Dendritic cell treated with granulocyte-macrophage colony-stimulating factor and Interleukin-4, amounts not matched to agents 40 ng/mL and 50 ng/mL, for 4 days (primary cell): ENCODE measurements around the gene EIF2AK3.

Experiments used
- H3K27ac Mint-ChIP-seq: one replicate; pipeline ENCODE4 v1.8.0; 2022; ENCODE audit warnings: mild to moderate bottlenecking, mixed read lengths
- H3K27me3 Mint-ChIP-seq: one replicate; pipeline ENCODE4 v1.8.0; 2022; ENCODE audit warnings: mild to moderate bottlenecking, mixed read lengths
- H3K36me3 Mint-ChIP-seq: one replicate; pipeline ENCODE4 v1.8.0; 2022; ENCODE audit warnings: low read depth, mixed read lengths
- H3K4me1 Mint-ChIP-seq: one replicate; pipeline ENCODE4 v1.8.0; 2022; ENCODE audit warnings: low read depth, mixed read lengths
- H3K4me3 Mint-ChIP-seq: one replicate; pipeline ENCODE4 v1.8.0; 2022; ENCODE audit warnings: mild to moderate bottlenecking, moderate library complexity, mixed read lengths
- H3K9me3 Mint-ChIP-seq: one replicate; pipeline ENCODE4 v1.8.0; 2022; ENCODE audit warnings: mixed read lengths
- intact Hi-C: fragments of 100-400 bp; cut with micrococcal nuclease; formaldehyde crosslinking; loops from one replicate; pipeline ENCODE4 v1.15.0; 2022

Gene EIF2AK3

DNA sequence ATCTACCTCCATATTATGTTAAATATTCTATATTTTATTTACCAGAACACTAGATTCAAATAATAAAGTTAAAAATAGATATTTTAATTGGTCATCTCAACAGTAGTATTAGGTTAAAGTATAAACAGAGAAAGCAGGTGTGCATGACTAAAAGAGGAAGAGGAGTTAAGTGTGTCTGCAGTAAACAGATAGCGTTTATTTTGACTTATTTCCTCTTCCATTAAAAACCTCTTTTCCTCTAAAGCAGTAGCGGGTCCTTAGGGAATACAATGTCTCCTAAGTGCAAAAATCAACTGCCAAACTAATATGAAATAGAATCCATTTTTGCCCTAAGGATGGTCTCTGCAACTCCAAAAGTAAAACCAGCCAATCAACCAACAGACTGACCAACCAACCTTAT lies 27.7 kb downstream of the EIF2AK3 start:
- Mint-ChIP-seq H3K4me1 (peaks cover 39% of the 10 kb centered on the region), H3K9me3 (no peaks in the 10 kb centered on the region), H3K4me3 (no peak overlapping the region), H3K27ac (no peak overlapping the region), H3K27me3 (no peaks in the 10 kb centered on the region), H3K36me3 (peaks cover 6% of the 10 kb centered on the region)
- intact Hi-C loops = no loop called here

DNA sequence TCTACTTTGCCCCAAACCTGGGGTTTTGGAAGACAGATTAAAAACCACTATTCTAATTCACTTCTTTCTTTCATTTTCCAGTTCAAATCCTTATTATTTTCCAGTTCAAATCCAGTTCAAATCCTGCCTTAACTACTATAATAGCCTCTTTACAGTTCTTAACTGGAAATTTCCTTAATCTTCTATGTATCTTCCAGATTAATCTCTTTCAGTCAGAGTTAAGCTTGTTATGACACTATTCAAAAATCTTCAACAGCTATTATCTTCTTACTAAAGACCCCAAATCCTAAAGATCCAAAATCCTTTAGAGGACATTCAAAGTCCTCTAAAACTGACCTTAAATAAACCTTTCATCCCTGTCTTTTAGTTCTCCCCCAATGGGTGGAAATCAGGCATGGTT lies 30.1 kb downstream of the EIF2AK3 start:
- no peaks in the 10 kb centered on the region for H3K27me3 Mint-ChIP-seq
- H3K9me3 Mint-ChIP-seq = no peaks in the 10 kb centered on the region
- no peak overlapping the region for H3K4me3 Mint-ChIP-seq
- H3K36me3 Mint-ChIP-seq = peaks cover 27% of the 10 kb centered on the region
- peak overlapping the region; percentile 12 for H3K27ac Mint-ChIP-seq
- peaks cover 20% of the 10 kb centered on the region for H3K4me1 Mint-ChIP-seq
- intact Hi-C loops = no loop called here

DNA sequence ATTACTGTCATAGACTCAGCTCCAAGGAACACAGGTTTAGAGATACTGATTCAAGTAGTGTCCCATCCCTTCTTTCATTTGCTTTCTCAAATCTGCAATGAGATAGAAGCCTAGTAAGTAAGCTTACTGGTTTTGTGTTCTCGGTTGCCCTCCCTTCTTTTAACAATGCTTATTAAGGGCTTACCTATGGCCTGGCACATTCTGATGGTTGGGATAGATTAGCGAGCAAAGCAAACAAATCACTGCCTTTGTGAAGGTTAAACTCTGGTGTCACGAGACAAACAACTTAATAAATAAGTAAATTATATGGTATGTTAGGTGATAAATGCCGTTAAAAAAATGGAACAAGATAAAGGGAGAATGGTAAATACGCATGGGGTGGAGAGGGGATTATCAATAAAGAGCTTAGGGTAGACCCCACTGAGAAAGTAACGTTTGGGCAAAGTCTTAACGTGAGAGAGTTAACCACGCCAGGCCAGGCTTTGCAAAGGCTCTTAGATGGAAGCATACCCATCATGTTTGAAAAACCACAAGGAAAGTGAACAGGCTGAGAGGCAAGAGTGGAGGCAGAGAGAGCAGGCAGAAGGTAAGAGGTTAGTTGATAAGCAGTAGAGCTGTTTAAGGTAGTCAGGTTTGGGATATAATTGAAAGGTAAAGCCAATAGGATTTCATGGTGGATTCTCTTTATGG lies 31.0 kb downstream of the EIF2AK3 start:
- peaks cover 27% of the 10 kb centered on the region for H3K36me3 Mint-ChIP-seq
- peaks cover 18% of the 10 kb centered on the region for H3K4me1 Mint-ChIP-seq
- intact Hi-C loops = no loop called here
- no peaks in the 10 kb centered on the region for H3K9me3 Mint-ChIP-seq
- H3K4me3 Mint-ChIP-seq = no peak overlapping the region
- H3K27me3 Mint-ChIP-seq = no peaks in the 10 kb centered on the region
- H3K27ac Mint-ChIP-seq = no peak overlapping the region

DNA sequence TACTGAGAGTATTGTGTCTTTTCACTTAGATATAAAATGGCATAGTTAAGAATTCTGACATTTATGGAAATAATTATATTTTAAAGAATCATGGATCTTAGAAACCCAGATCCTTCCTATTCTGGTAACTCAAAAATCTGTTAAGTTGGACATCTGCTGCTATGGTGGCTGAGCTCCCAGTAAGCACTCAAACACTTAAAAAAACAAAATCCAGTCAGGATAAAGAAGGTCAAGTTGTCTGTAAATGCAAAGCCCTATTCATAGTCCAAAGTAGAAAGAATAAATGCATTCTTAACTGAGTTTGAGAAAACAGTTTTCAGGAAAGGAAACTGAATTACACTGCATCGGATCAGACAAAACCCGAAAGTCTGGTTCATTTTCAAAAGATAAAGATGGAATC lies 35.6 kb downstream of the EIF2AK3 start:
- Mint-ChIP-seq H3K27ac (no peak overlapping the region), H3K36me3 (peaks cover 57% of the 10 kb centered on the region)

DNA sequence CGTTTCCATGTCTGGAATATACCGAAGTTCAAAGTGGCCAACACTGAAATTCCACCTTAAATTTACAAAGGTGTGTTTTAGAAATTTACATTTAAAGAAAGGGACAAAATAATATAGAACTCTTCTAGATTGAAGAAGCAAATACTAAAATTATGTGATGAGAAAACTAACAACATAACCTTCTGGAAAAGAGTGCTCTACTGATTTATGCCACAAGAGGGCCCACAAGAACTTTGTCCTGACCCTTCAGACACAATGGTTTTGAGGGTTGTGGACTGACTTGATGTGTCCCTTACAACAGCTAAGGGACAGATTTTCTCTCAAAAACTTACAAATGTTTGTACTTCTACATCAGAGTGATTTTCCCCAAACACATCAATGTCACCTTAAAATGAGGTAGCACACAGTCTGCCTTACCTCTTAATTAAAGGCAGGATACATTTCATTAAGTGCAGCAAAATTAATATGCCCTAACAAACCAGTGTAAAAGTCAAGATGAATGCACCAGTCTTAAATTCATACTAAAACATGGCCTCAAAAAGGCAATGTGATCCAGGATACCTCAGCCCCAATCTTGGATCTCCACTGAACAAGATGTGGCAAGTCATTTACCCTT lies 36.2 kb downstream of the EIF2AK3 start:
- Mint-ChIP-seq H3K27ac (no peak overlapping the region), H3K9me3 (no peaks in the 10 kb centered on the region), H3K4me3 (no peak overlapping the region), H3K4me1 (no peaks in the 10 kb centered on the region), H3K27me3 (no peaks in the 10 kb centered on the region), H3K36me3 (peaks cover 62% of the 10 kb centered on the region)
- intact Hi-C loops = loop anchor here (1.0 kb wide), 1 partner anchor 80 kb away; no protein-coding TSS in a partner anchor

More for the DNA sequence above, 35.6 kb downstream of the EIF2AK3 start:
- no peaks in the 10 kb centered on the region for H3K27me3 Mint-ChIP-seq
- H3K4me1 Mint-ChIP-seq = no peaks in the 10 kb centered on the region
- H3K9me3 Mint-ChIP-seq = no peaks in the 10 kb centered on the region
- H3K4me3 Mint-ChIP-seq = no peak overlapping the region
- intact Hi-C loops = loop anchor here (1.0 kb wide), 1 partner anchor 80 kb away; no protein-coding TSS in a partner anchor

DNA sequence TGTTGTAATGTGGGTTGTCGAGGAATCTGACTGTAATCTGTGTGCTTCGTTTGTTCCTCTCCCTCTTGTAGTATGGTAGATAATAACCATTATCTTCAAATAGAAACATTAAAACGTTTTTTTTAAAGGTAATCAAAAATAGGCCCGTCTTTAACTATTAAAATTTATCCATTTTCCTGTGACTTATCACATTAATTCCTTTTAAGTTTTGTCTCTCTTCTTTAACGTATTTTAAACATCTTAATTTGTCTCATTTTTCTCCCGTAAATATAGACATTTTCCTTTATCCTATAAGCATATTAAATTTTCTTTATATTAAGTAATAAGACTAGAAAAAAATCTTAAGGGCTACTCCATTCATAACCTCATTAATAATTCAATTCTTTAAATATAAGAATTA lies 41.3 kb downstream of the EIF2AK3 start:
- intact Hi-C loops = no loop called here
- Mint-ChIP-seq H3K4me1 (no peaks in the 10 kb centered on the region), H3K27ac (no peak overlapping the region), H3K9me3 (no peaks in the 10 kb centered on the region), H3K27me3 (no peaks in the 10 kb centered on the region), H3K4me3 (no peak overlapping the region), H3K36me3 (peaks cover 79% of the 10 kb centered on the region)

DNA sequence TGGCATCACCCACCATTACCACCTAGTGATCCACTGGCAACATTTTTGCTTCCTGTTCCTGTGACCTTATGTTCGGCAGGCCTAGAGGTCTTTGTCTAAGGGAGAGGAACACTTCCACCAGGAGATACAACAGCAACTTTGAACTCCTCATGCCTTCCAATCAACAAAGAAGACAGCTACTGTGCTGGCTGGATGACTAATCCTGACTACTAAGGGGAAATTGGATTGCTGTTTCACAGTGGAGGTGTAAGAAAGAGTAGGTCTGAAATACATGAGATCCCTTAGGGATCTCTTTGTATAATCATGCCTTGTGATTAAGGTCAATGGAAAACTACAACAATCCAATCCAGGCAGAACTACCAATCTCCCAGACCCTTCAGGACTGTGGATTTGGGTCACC lies 45.2 kb downstream of the EIF2AK3 start:
- H3K4me1 Mint-ChIP-seq = no peaks in the 10 kb centered on the region
- H3K27me3 Mint-ChIP-seq = no peaks in the 10 kb centered on the region
- H3K9me3 Mint-ChIP-seq = no peaks in the 10 kb centered on the region
- intact Hi-C loops = no loop called here
- no peak overlapping the region for H3K27ac Mint-ChIP-seq
- no peak overlapping the region for H3K4me3 Mint-ChIP-seq
- peaks cover 89% of the 10 kb centered on the region for H3K36me3 Mint-ChIP-seq

DNA sequence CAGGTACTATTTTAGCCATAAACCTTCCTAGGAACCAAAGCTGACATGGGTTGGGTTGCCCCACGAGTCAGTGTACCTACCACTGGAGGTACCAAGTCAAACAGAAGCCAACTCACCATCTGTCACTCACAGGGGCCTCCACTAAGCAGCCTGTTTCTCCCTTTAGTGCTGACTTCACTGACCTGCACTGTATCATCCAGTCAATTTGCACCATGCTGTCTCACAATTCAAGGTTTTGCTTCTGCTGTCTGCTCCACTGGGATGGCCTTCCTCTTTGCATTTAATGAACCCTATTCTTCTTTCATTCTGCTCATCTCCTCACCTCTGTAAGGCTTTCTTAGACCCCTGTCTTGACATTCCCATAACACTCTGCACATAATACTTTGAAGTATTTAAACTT lies 47.2 kb downstream of the EIF2AK3 start:
- intact Hi-C loops = no loop called here
- H3K9me3 Mint-ChIP-seq = no peaks in the 10 kb centered on the region
- peaks cover 82% of the 10 kb centered on the region for H3K36me3 Mint-ChIP-seq
- H3K4me1 Mint-ChIP-seq = no peaks in the 10 kb centered on the region
- H3K27me3 Mint-ChIP-seq = no peaks in the 10 kb centered on the region
- H3K27ac Mint-ChIP-seq = no peak overlapping the region
- H3K4me3 Mint-ChIP-seq = no peak overlapping the region

DNA sequence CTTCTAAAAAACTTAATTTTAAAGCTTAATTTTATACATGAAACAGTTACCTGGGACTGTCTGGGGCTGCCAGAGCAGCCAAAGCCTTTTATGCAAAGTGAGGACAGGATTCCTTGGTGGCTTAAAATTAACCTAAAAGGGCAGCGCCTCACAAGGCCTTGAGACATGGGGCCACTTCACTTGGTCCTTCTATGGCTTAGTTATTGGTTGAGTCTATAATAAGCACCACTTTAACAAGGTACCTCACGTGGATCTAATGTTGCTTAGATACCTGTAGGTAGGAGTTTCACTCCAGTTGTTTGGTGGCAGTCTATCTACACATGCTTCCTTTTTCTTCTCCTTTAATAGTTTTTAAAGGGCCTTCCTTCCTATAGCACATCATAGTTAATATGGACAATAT lies 51.6 kb downstream of the EIF2AK3 start:
- Mint-ChIP-seq H3K27me3 (no peaks in the 10 kb centered on the region), H3K9me3 (no peaks in the 10 kb centered on the region), H3K36me3 (peaks cover 79% of the 10 kb centered on the region), H3K4me3 (no peak overlapping the region), H3K27ac (no peak overlapping the region), H3K4me1 (no peaks in the 10 kb centered on the region)
- intact Hi-C loops = no loop called here

DNA sequence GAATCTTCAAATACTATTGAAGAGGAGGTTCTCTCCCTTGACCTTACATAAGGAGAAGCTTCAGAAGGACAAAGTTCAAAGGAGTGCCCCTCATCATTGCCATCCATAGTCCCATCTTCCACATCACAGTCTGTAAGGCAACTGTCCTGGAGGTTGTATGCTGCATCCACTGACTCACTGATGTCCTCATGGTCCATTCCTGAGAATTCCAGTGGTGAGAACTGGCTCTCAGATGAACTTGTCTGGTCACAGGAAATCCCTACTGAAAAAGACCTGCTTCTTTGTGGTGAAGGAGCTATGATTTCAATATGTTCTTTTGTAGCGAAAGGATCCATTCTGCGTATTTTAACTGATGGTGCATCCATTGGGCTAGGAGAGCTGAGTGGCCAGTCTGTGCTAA lies 52.2 kb downstream of the EIF2AK3 start:
- Mint-ChIP-seq H3K36me3 (peaks cover 79% of the 10 kb centered on the region), H3K27ac (no peak overlapping the region), H3K4me3 (no peak overlapping the region), H3K27me3 (no peaks in the 10 kb centered on the region), H3K4me1 (no peaks in the 10 kb centered on the region), H3K9me3 (no peaks in the 10 kb centered on the region)
- intact Hi-C loops = no loop called here

DNA sequence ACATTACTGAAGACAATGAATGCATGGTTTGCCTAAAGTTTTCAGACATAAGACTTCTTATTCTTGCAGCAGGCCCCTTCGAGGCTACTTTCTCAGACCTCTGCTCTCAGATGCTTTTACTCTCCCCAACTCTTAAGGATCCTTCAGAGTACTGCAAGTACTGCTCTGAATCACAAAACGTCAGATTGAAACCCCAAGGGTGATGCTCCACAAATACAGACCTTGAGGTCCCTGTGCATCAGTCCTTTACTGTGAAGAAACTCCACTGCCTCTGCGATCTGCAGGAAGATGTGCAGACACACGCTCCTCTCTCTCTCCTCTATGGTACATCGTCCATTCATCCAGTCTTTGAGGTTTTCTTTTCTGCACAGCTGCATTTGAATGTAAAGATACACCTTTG lies 52.8 kb downstream of the EIF2AK3 start:
- no peaks in the 10 kb centered on the region for H3K27me3 Mint-ChIP-seq
- intact Hi-C loops = no loop called here
- H3K27ac Mint-ChIP-seq = no peak overlapping the region
- no peak overlapping the region for H3K4me3 Mint-ChIP-seq
- H3K9me3 Mint-ChIP-seq = no peaks in the 10 kb centered on the region
- H3K4me1 Mint-ChIP-seq = no peaks in the 10 kb centered on the region
- peaks cover 77% of the 10 kb centered on the region for H3K36me3 Mint-ChIP-seq

DNA sequence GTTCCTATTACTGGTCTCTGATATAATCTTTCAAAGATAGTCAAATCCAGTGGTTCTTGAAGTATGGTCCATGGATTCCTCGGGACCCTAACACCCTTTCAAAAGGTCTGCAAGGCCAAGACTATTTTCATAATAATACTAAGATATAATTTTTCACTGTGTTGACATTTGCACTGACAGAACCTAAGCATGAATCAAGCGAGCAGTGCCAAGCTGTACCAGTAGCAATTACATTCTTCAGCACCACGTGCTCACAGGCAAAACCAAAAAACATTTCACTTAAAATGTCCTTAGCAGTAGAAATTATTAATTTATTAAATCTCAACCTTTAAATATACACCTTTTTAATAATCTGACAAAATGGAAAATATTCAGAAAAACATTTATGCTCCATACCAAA lies 59.1 kb downstream of the EIF2AK3 start:
- Mint-ChIP-seq H3K27me3 (no peaks in the 10 kb centered on the region), H3K4me1 (peaks cover 2% of the 10 kb centered on the region), H3K4me3 (no peak overlapping the region), H3K27ac (no peak overlapping the region), H3K36me3 (peaks cover 67% of the 10 kb centered on the region), H3K9me3 (no peaks in the 10 kb centered on the region)
- intact Hi-C loops = no loop called here

DNA sequence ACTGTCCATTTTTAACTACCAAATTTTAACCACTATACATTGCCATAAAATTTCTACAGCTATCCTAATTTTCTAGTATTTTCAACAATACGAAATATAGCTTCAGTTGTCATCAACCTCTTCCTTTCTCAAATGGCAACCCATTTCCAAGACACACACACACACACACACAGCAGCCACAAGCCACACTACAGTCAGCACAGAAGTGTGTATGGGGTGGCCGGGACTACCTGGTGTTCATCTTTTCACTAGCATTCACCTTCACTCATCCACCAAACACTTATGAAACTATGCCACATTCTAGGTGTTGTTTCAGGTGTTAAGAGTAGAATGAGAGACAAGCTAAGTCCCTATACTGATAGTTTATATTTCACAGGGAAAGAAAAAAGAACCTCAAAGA lies 62.9 kb downstream of the EIF2AK3 start:
- H3K4me3 Mint-ChIP-seq = no peak overlapping the region
- H3K4me1 Mint-ChIP-seq = peaks cover 5% of the 10 kb centered on the region
- no peaks in the 10 kb centered on the region for H3K27me3 Mint-ChIP-seq
- no peaks in the 10 kb centered on the region for H3K9me3 Mint-ChIP-seq
- peaks cover 63% of the 10 kb centered on the region for H3K36me3 Mint-ChIP-seq
- H3K27ac Mint-ChIP-seq = no peak overlapping the region
- intact Hi-C loops = no loop called here

DNA sequence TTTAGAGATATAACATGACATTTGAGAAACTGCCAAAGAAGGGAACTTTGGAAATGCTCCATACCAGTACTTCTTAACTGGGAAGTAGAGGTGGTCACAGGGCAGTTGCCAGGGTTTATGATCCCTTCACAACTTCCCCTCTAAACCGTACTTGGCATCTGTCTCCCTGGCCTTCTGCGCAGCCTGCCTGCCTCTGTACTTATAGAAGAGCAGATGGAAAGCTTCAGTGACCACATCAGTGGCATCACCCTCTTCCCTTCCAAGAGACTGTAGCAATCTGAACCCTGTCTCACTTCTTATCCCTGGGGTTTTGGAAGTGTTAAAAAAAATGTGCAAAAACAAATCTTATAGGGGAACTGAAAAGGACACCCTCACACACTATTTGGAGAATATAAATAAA lies 64.1 kb downstream of the EIF2AK3 start:
- Mint-ChIP-seq H3K27me3 (no peaks in the 10 kb centered on the region), H3K4me3 (no peak overlapping the region), H3K9me3 (no peaks in the 10 kb centered on the region), H3K4me1 (peaks cover 5% of the 10 kb centered on the region), H3K27ac (no peak overlapping the region), H3K36me3 (peaks cover 62% of the 10 kb centered on the region)
- intact Hi-C loops = no loop called here
